Measurements from ENCODE around the gene EFCAB10. TPM values are rescaled to one million over a fixed set of nuclear protein-coding genes. Genes with fewer than 3 reads are reported as not detected.

The EFCAB10 gene
- polyA plus RNA-seq, 2 of the 4 experiments (the other 2 are of a cell fraction) = 2.9 to 4.2 TPM

GRCh38 chr7:105532709-105533460 is 48.4 kb downstream of the EFCAB10 start:
- 28% methylated on average over 12 of the region's 12 CpGs for WGBS (ENCODE audit: missing lambda C conversion rate)
- Histone ChIP-seq H3K4me3 (peak overlapping the region; percentile 98), H3K27ac (peak overlapping the region; percentile 95), H3K4me2 (peak overlapping the region; percentile 89), H3K4me1 (peaks cover 10% of the 10 kb centered on the region), H3K9me3 (no peaks in the 10 kb centered on the region)
- TF ChIP-seq NPAS2 (CRISPR knock-in tag; IDR thresholded peaks at IDR 0.05; ENCODE audit: borderline replicate concordance) = no peak
- no peak for TF ChIP-seq GATA3 (IDR thresholded peaks at IDR 0.05; ENCODE audit: borderline replicate concordance)
- TF ChIP-seq BHLHE40 (IDR thresholded peaks at IDR 0.05; ENCODE audit: low read depth, low read length) = no peak
- no peak for TF ChIP-seq NR3C1 (IDR thresholded peaks at IDR 0.05)
- no peak for TF ChIP-seq HEYL (CRISPR knock-in tag; IDR thresholded peaks at IDR 0.05)
- TF ChIP-seq HDAC2 (IDR thresholded peaks at IDR 0.05) = no peak
- no peak for TF ChIP-seq EP300 (IDR thresholded peaks at IDR 0.05)
- CTCF ChIA-PET = interaction anchor here (0.6 to 5.4 kb wide), 7 partner anchors 11 to 108 kb away, joined by 3 to 39 read pairs (median 4); no protein-coding TSS in a partner anchor
- no peak for FAIRE-seq
- DNase-seq (ENCODE audit: low read depth in 1 of 2, low spot score in 1 of 2) = no peak
- POLR2A ChIA-PET = interaction anchor here (1.4 kb wide), 1 partner anchor 49 kb away, joined by 6 read pairs; the partner anchor contains the start of gene EFCAB10
- no peak for ATAC-seq

- H3K4me3 ChIP-seq = peak within 1 kb of the TSS; percentile 98
- H3K4me1 ChIP-seq = peaks cover 13% of the 10 kb centered on the region
- ChIA-PET CTCF (interaction anchor here (0.5 to 5.4 kb wide), 27 partner anchors 8 to 529 kb away, joined by 3 to 39 read pairs (median 3); partner anchors contain the start of gene EFCAB10), POLR2A (interaction anchor here (0.6 to 1.4 kb wide), 9 partner anchors 9 to 520 kb away, joined by 3 to 6 read pairs (median 4); partner anchors contain the start of genes EFCAB10 and PUS7)
- DNase-seq (ENCODE audit: low read depth in 1 of 2, low spot score in 1 of 2) (peak; percentile 84 to 91), ATAC-seq (peak; percentile 100), FAIRE-seq (no peak)
- no peaks in the 10 kb centered on the region for H3K9me3 ChIP-seq
- H3K4me2 ChIP-seq = peak within 1 kb of the TSS; percentile 89
- peak; percentile 75 for TF ChIP-seq MAX (IDR thresholded peaks at IDR 0.05)
- TF ChIP-seq E2F6 (IDR thresholded peaks at IDR 0.05; ENCODE audit: borderline replicate concordance, low read depth) = peak; percentile 59; the same call in 1 of the 2 replicates
- 0 out of 2 replicates have a peak, but pooled peaks have one; percentile 23 for TF ChIP-seq KDM5A (IDR thresholded peaks at IDR 0.05)
- no peak for TF ChIP-seq EHF (CRISPR knock-in tag; IDR thresholded peaks at IDR 0.05)
- TF ChIP-seq FOSB (CRISPR knock-in tag; IDR thresholded peaks at IDR 0.05) = no peak
- peak; percentile 23; the same call in 1 of the 3 replicates for TF ChIP-seq SMC3 (IDR thresholded peaks at IDR 0.05)
- TF ChIP-seq BCL3 (IDR thresholded peaks at IDR 0.05) = peak; percentile 90; the same call in 2 of the 3 replicates
- no peak for TF ChIP-seq EP300 (IDR thresholded peaks at IDR 0.05)
- peak; percentile 84 for TF ChIP-seq PHF8 (IDR thresholded peaks at IDR 0.05; ENCODE audit: borderline replicate concordance, low read depth)
- peak; percentile 63 for TF ChIP-seq CTCF (IDR thresholded peaks at IDR 0.05)
- no peak for TF ChIP-seq BHLHE40 (IDR thresholded peaks at IDR 0.05; ENCODE audit: low read depth, low read length)
- TF ChIP-seq MYC (IDR thresholded peaks at IDR 0.05; ENCODE audit: borderline replicate concordance, low read length) = no peak; the same call in 1 of the 2 replicates
- peak; percentile 57 to 90; a peak in 4 of 5 replicates for TF ChIP-seq JUN (IDR thresholded peaks at IDR 0.05)
- TF ChIP-seq POLR2A (IDR thresholded peaks at IDR 0.05; ENCODE audit: low read length) = peak; percentile 98
- TF ChIP-seq HOXB5 (CRISPR knock-in tag; IDR thresholded peaks at IDR 0.05) = no peak
- peak; percentile 11; the same call in 1 of the 2 replicates for TF ChIP-seq GATA3 (IDR thresholded peaks at IDR 0.05; ENCODE audit: borderline replicate concordance)
- TF ChIP-seq RFX5 (IDR thresholded peaks at IDR 0.05) = 0 out of 2 replicates have a peak, but pooled peaks have one; percentile 43
- peak within 1 kb of the TSS; percentile 95 for H3K27ac ChIP-seq
- WGBS (ENCODE audit: missing lambda C conversion rate) = 3% methylated on average over 20 of the region's 42 CpGs
These were observed 49.3 kb downstream of the EFCAB10 start, which contains the start of gene RINT1 for GRCh38 chr7:105531792-105532671. Gene RINT1 (plus strand): TSS chr7:105532201. CDS start chr7:105532316, 115 bp downstream.

Measured in A549 (cell line).